Activated T-helper 17 cell treated with anti-CD3 and anti-CD28 coated beads, Interleukin-2, amount 50 U/mL, for 72 hours (primary cell): ENCODE measurements around the gene DUS2. TPM values are rescaled to one million over a fixed set of nuclear protein-coding genes. Genes with fewer than 3 reads are reported as not detected.
"Not testable (repeated sequence)": the region's sequence is repeated elsewhere in the genome, so short reads cannot be mapped to it uniquely, and the experiment has no call there.

Source experiments
- ATAC-seq: fragments of 150-1000 bp; cut with Tn5 transposase; replicated peaks from 2 replicates; pipeline ENCODE4 v1.10.0; 2021; ENCODE audit warnings: mild to moderate bottlenecking, moderate library complexity
- H3K27ac Mint-ChIP-seq: one replicate; pipeline ENCODE4 v1.8.0; 2022; ENCODE audit warnings: mixed read lengths
- H3K27me3 Mint-ChIP-seq: one replicate; pipeline ENCODE4 v1.8.0; 2022; ENCODE audit warnings: mixed read lengths
- H3K36me3 Mint-ChIP-seq: one replicate; pipeline ENCODE4 v1.8.0; 2022; ENCODE audit warnings: low read depth, mild to moderate bottlenecking, mixed read lengths
- H3K4me1 Mint-ChIP-seq: one replicate; pipeline ENCODE4 v1.8.0; 2022; ENCODE audit warnings: mixed read lengths
- H3K4me3 Mint-ChIP-seq: one replicate; pipeline ENCODE4 v1.8.0; 2022; ENCODE audit warnings: mild to moderate bottlenecking, mixed read lengths
- H3K9me3 Mint-ChIP-seq: one replicate; pipeline ENCODE4 v1.8.0; 2022; ENCODE audit warnings: mixed read lengths
- total RNA-seq, 2 donors: library from RNA; stranded (reverse); gene quantifications; one replicate each; pipeline ENCODE4 v1.2.3, GENCODE V29; 2022

DUS2 gene
- total RNA-seq, 2 donors from 2014 or later, result 24.6 to 35.0 TPM

- not testable (repeated sequence) for H3K9me3 Mint-ChIP-seq, H3K27me3 Mint-ChIP-seq, ATAC-seq
- peak overlapping the region; percentile 67 for H3K27ac Mint-ChIP-seq
- peaks cover 54% of the 10 kb centered on the region for H3K4me1 Mint-ChIP-seq
- H3K4me3 Mint-ChIP-seq, result peak overlapping the region; percentile 49
- peaks cover 15% of the 10 kb centered on the region for H3K36me3 Mint-ChIP-seq
Measured at GRCh38 chr16:68118954-68119353, 95.9 kb downstream of the DUS2 start.

GRCh38 chr16:68120496-68120895, 97.4 kb downstream of the DUS2 start:
- peaks cover 23% of the 10 kb centered on the region for H3K36me3 Mint-ChIP-seq
- not testable (repeated sequence) for H3K27me3 Mint-ChIP-seq, H3K27ac Mint-ChIP-seq, ATAC-seq, H3K9me3 Mint-ChIP-seq, H3K4me3 Mint-ChIP-seq
- peaks cover 52% of the 10 kb centered on the region for H3K4me1 Mint-ChIP-seq

- Mint-ChIP-seq H3K27ac (no peak overlapping the region), H3K4me1 (peaks cover 34% of the 10 kb centered on the region), H3K27me3 (no peaks in the 10 kb centered on the region), H3K36me3 (peaks cover 68% of the 10 kb centered on the region), H3K9me3 (no peaks in the 10 kb centered on the region), H3K4me3 (no peak overlapping the region)
- peak; percentile 16 for ATAC-seq
Measured at GRCh38 chr16:68126395-68126794, 103.3 kb downstream of the DUS2 start.

GRCh38 chr16:68128577-68129305, 105.7 kb downstream of the DUS2 start:
- Mint-ChIP-seq H3K27me3 (no peaks in the 10 kb centered on the region), H3K4me3 (no peak overlapping the region), H3K36me3 (peaks cover 70% of the 10 kb centered on the region), H3K9me3 (no peaks in the 10 kb centered on the region), H3K27ac (no peak overlapping the region), H3K4me1 (peaks cover 33% of the 10 kb centered on the region)
- ATAC-seq, result no peak

Other genes starting within 250 kb of the DUS2 start
- 10 to 100 TPM; 18.4 to 21.0 TPM for gene RANBP10, start 216.7 kb upstream of the DUS2 start, total RNA-seq
- gene TSNAXIP1, start 216.4 kb upstream of the DUS2 start, total RNA-seq, result under 1 TPM in 1 of 2 donors, not detected in 1; 0.26 TPM
- gene THAP11, start 181.0 kb upstream of the DUS2 start, total RNA-seq, result 10 to 100 TPM; 29.9 to 51.6 TPM
- 100 to 1,000 TPM in 1 of 2 donors, 10 to 100 TPM in 1; 82.9 to 175 TPM for gene NUTF2, start 176.4 kb upstream of the DUS2 start, total RNA-seq
- 10 to 100 TPM; 61.4 to 64.2 TPM for gene CENPT, start 175.6 kb upstream of the DUS2 start, total RNA-seq
- gene EDC4, start 150.2 kb upstream of the DUS2 start, total RNA-seq, result 100 to 1,000 TPM; 101 to 137 TPM
- gene NRN1L, start 138.4 kb upstream of the DUS2 start, total RNA-seq, result 1 to 10 TPM in 1 of 2 donors, not detected in 1; 1.2 TPM
- 10 to 100 TPM in 1 of 2 donors, 1 to 10 TPM in 1; 7.5 to 11.8 TPM for gene PSKH1, start 130.0 kb upstream of the DUS2 start, total RNA-seq
- 1 to 10 TPM; 4.0 to 6.1 TPM for gene CTRL, start 91.4 kb upstream of the DUS2 start, total RNA-seq
- 100 to 1,000 TPM; 201 to 217 TPM for gene PSMB10, start 86.4 kb upstream of the DUS2 start, total RNA-seq
- 10 to 100 TPM; 15.0 to 19.1 TPM for gene LCAT, start 79.2 kb upstream of the DUS2 start, total RNA-seq
- 10 to 100 TPM; 34.6 to 47.0 TPM for gene SLC12A4, start 54.6 kb upstream of the DUS2 start, total RNA-seq
- under 1 TPM in 1 of 2 donors, not detected in 1; 0.19 TPM for gene DPEP3, start 42.8 kb upstream of the DUS2 start, total RNA-seq
- 1 to 10 TPM; 2.8 to 7.3 TPM for gene DPEP2, start 23.8 kb upstream of the DUS2 start, total RNA-seq
- gene DPEP2NB, start 7.4 kb upstream of the DUS2 start, total RNA-seq, result not detected
- 10 to 100 TPM in 1 of 2 donors, 1 to 10 TPM in 1; 7.2 to 18.7 TPM for gene DDX28, start 52 bp upstream of the DUS2 start, total RNA-seq
- 10 to 100 TPM; 71.1 to 78.1 TPM for gene NFATC3, start 62.1 kb downstream of the DUS2 start, total RNA-seq
- under 1 TPM; 0.13 to 0.15 TPM for gene ESRP2, start 212.8 kb downstream of the DUS2 start, total RNA-seq
- gene PLA2G15, start 222.1 kb downstream of the DUS2 start, total RNA-seq, result 10 to 100 TPM; 11.2 to 15.5 TPM
- gene SLC7A6, start 241.2 kb downstream of the DUS2 start, total RNA-seq, result 10 to 100 TPM; 65.6 to 99.0 TPM